Mesendoderm (in vitro differentiated cells): Measurements from ENCODE around the gene PAM.

Source experiments
- DNase-seq: peaks from one replicate; pipeline ENCODE4 v3.0.0; 2013
- H2AK5ac ChIP-seq: 2 replicates; pipeline ENCODE4 v1.6.1; 2013; ENCODE audit warnings: low read length, inconsistent platforms
- H2BK120ac ChIP-seq: 2 replicates; pipeline ENCODE4 v1.6.1; 2013; ENCODE audit warnings: low read depth, mild to moderate bottlenecking, low read length, moderate library complexity, mixed read lengths
- H2BK15ac ChIP-seq: replicated peaks from 2 replicates; pipeline ENCODE4 v1.6.1; 2013; ENCODE audit warnings: low read depth, mild to moderate bottlenecking, moderate library complexity
- H2BK5ac ChIP-seq: 2 replicates; pipeline ENCODE4 v1.6.1; 2013; ENCODE audit warnings: low read length, inconsistent platforms
- H3K18ac ChIP-seq: 2 replicates; pipeline ENCODE4 v1.6.1; 2013; ENCODE audit warnings: mild to moderate bottlenecking, low read length, mixed read lengths
- H3K23ac ChIP-seq: one replicate; pipeline ENCODE4 v1.6.1; 2013; ENCODE audit warnings: low read length
- H3K27ac ChIP-seq: 2 replicates; pipeline ENCODE4 v1.5.1; 2013; ENCODE audit warnings: low read depth, mild to moderate bottlenecking, inconsistent platforms, low read length, moderate library complexity
- H3K27me3 ChIP-seq: 2 replicates; pipeline ENCODE4 v1.6.1; 2013; ENCODE audit warnings: low read length, control low read depth, mild to moderate bottlenecking, inconsistent platforms; ENCODE audit not compliant: insufficient read depth, poor library complexity
- H3K36me3 ChIP-seq: 2 replicates; pipeline ENCODE4 v1.6.1; 2013; ENCODE audit warnings: low read length, inconsistent platforms; ENCODE audit not compliant: control insufficient read depth, insufficient read depth
- H3K4ac ChIP-seq: one replicate; pipeline ENCODE4 v1.6.1; 2013; ENCODE audit warnings: low read depth, mild to moderate bottlenecking, low read length, moderate library complexity
- H3K4me1 ChIP-seq: 2 replicates; pipeline ENCODE4 v1.6.1; 2013; ENCODE audit warnings: low read depth, low read length, inconsistent platforms; ENCODE audit not compliant: control insufficient read depth
- H3K4me2 ChIP-seq: 2 replicates; pipeline ENCODE4 v1.6.1; 2013; ENCODE audit warnings: low read length
- H3K4me3 ChIP-seq: 2 replicates; pipeline ENCODE4 v1.5.1; 2013; ENCODE audit warnings: mild to moderate bottlenecking, low read length
- H3K56ac ChIP-seq: one replicate; pipeline ENCODE4 v1.6.1; 2013; ENCODE audit warnings: low read length
- H3K79me1 ChIP-seq: 2 replicates; pipeline ENCODE4 v1.6.1; 2013; ENCODE audit warnings: low read length, inconsistent platforms
- H3K79me2 ChIP-seq: 2 replicates; pipeline ENCODE4 v1.6.1; 2013; ENCODE audit warnings: mild to moderate bottlenecking, low read length; ENCODE audit not compliant: control insufficient read depth, insufficient read depth
- H3K9ac ChIP-seq: 2 replicates; pipeline ENCODE4 v1.6.1; 2013; ENCODE audit warnings: low read length, inconsistent platforms
- H4K5ac ChIP-seq: one replicate; pipeline ENCODE4 v1.6.1; 2013; ENCODE audit warnings: low read length
- H4K8ac ChIP-seq: one replicate; pipeline ENCODE4 v1.6.1; 2013; ENCODE audit warnings: low read depth, mild to moderate bottlenecking, control low read depth, low read length, moderate library complexity
- WGBS: extraction: QIAGEN DNeasy Blood & Tissue Kit; methylation state at CpG from one replicate; pipeline ENCODE4 v1.1.7; 2013; ENCODE audit warnings: low lambda C conversion rate, missing lambda C conversion rate; ENCODE audit not compliant: insufficient coverage; ENCODE audit errors: extremely low coverage; 5-methylcytosine and 5-hydroxymethylcytosine counted together

The PAM gene

DNA sequence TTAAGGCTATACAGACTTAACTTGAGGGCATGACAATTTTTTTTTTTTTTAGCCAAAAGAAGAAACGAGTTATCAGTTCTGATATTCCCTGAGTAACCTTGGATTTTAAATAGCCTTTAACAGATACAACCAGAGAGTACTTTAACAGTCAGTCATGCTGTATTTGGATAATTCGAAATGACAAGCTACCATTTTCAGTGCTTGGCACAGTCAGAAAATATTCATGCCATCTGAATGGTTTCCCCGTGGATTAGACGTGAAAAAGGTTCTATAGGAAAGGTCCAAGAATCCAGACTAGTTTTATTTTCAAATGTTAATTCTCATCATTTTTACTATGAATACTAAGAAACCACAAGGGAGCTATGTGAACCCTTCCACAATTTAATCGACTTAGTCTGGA lies 165.7 kb downstream of the PAM start:
- Histone ChIP-seq H3K27me3 (no peaks in the 10 kb centered on the region), H3K36me3 (no peaks in the 10 kb centered on the region), H2AK5ac (no peak overlapping the region), H3K4me3 (no peak overlapping the region), H2BK5ac (no peak overlapping the region), H3K9ac (no peak overlapping the region), H3K79me2 (no peaks in the 10 kb centered on the region), H3K56ac (no peak overlapping the region), H3K27ac (no peak overlapping the region), H3K4me1 (no peaks in the 10 kb centered on the region), H2BK15ac (no peak overlapping the region), H3K4ac (no peak overlapping the region), H4K8ac (no peak overlapping the region), H3K79me1 (no peaks in the 10 kb centered on the region), H3K18ac (no peak overlapping the region), H2BK120ac (no peak overlapping the region), H3K4me2 (no peak overlapping the region), H3K23ac (no peak overlapping the region), H4K5ac (no peak overlapping the region)
- whole genome bisulfite sequencing, result no CpG with 5 or more reads among the region's 5 CpGs
- DNase-seq, result no peak

GRCh38 chr5:102921341-102922044 lies 166.4 kb downstream of the PAM start:
- Histone ChIP-seq H2AK5ac (no peak overlapping the region), H3K27me3 (no peaks in the 10 kb centered on the region), H3K18ac (no peak overlapping the region), H3K4ac (no peak overlapping the region), H3K79me2 (no peaks in the 10 kb centered on the region), H2BK5ac (no peak overlapping the region), H2BK120ac (no peak overlapping the region), H4K8ac (no peak overlapping the region), H3K9ac (no peak overlapping the region), H3K27ac (no peak overlapping the region), H3K23ac (no peak overlapping the region), H2BK15ac (no peak overlapping the region), H3K4me2 (no peak overlapping the region), H3K4me3 (no peak overlapping the region), H3K56ac (no peak overlapping the region), H3K79me1 (no peaks in the 10 kb centered on the region), H4K5ac (no peak overlapping the region), H3K36me3 (no peaks in the 10 kb centered on the region), H3K4me1 (no peaks in the 10 kb centered on the region)
- no CpG with 5 or more reads among the region's 1 CpG for WGBS
- DNase-seq, result no peak

DNA sequence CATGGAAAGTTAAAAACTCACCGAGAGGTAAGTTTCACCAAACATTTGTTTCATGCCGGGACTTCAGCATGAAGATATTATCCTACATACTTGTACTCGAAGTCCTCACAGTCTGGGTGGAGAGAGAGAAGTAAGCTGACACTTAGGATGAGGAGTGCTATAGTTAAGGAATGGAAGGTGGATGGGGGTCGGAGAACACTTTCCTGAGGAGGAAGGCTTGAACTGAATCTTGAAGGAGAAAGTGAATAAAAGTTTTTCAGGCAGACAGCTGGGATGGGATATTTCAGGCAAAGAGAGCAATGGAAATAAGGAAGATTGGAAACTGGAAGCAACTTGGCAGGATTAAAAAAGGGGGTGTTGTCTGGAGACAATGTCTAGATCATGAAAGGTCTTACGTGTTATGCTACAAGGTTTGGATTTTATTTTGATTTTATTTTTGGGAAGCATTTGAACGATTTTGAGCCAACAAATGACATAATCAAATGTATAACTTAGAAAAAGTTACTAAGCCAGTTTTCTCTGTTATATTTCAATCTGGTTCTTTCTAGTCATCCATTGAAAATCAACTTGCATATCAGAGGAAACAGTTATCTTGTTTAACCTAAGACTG lies 167.1 kb downstream of the PAM start:
- Histone ChIP-seq H3K56ac (no peak overlapping the region), H4K8ac (no peak overlapping the region), H3K4ac (no peak overlapping the region), H2BK15ac (no peak overlapping the region), H4K5ac (no peak overlapping the region), H3K27me3 (no peaks in the 10 kb centered on the region), H2AK5ac (no peak overlapping the region), H3K4me2 (no peak overlapping the region), H3K9ac (no peak overlapping the region), H2BK120ac (no peak overlapping the region), H3K18ac (no peak overlapping the region), H2BK5ac (no peak overlapping the region), H3K27ac (no peak overlapping the region), H3K36me3 (no peaks in the 10 kb centered on the region), H3K4me3 (no peak overlapping the region), H3K4me1 (no peaks in the 10 kb centered on the region), H3K79me1 (no peaks in the 10 kb centered on the region), H3K79me2 (no peaks in the 10 kb centered on the region), H3K23ac (no peak overlapping the region)
- DNase-seq, result no peak
- WGBS, result no CpG with 5 or more reads among the region's 6 CpGs

GRCh38 chr5:102922799-102923477 lies 167.8 kb downstream of the PAM start:
- Histone ChIP-seq H3K4me3 (no peak overlapping the region), H3K4me2 (no peak overlapping the region), H3K56ac (no peak overlapping the region), H3K23ac (no peak overlapping the region), H3K27ac (no peak overlapping the region), H2BK15ac (no peak overlapping the region), H3K9ac (no peak overlapping the region), H3K36me3 (no peaks in the 10 kb centered on the region), H3K4me1 (no peaks in the 10 kb centered on the region), H3K79me1 (no peaks in the 10 kb centered on the region), H3K18ac (no peak overlapping the region), H3K27me3 (no peaks in the 10 kb centered on the region), H2BK5ac (no peak overlapping the region), H4K5ac (no peak overlapping the region), H3K79me2 (no peaks in the 10 kb centered on the region), H2BK120ac (no peak overlapping the region), H3K4ac (no peak overlapping the region), H4K8ac (no peak overlapping the region), H2AK5ac (no peak overlapping the region)
- WGBS, result no CpG with 5 or more reads among the region's 4 CpGs
- DNase-seq, result no peak

- Histone ChIP-seq H3K23ac (no peak overlapping the region), H4K8ac (no peak overlapping the region), H2BK120ac (no peak overlapping the region), H3K4me1 (no peaks in the 10 kb centered on the region), H3K9ac (no peak overlapping the region), H3K27me3 (no peaks in the 10 kb centered on the region), H3K79me1 (no peaks in the 10 kb centered on the region), H2BK5ac (no peak overlapping the region), H3K4me2 (no peak overlapping the region), H3K27ac (no peak overlapping the region), H3K4me3 (no peak overlapping the region), H3K4ac (no peak overlapping the region), H4K5ac (no peak overlapping the region), H3K79me2 (no peaks in the 10 kb centered on the region), H3K36me3 (no peaks in the 10 kb centered on the region), H3K56ac (no peak overlapping the region), H2AK5ac (no peak overlapping the region), H2BK15ac (no peak overlapping the region), H3K18ac (no peak overlapping the region)
- no CpG with 5 or more reads among the region's 2 CpGs for WGBS
- no peak for DNase-seq
Observed at GRCh38 chr5:102924963-102925362, 169.9 kb downstream of the PAM start.
